Measurements from ENCODE around the gene TEX29.
A peak's percentile ranks its signal among the peaks of the same experiment; 100 is the strongest.

Gene TEX29

DNA sequence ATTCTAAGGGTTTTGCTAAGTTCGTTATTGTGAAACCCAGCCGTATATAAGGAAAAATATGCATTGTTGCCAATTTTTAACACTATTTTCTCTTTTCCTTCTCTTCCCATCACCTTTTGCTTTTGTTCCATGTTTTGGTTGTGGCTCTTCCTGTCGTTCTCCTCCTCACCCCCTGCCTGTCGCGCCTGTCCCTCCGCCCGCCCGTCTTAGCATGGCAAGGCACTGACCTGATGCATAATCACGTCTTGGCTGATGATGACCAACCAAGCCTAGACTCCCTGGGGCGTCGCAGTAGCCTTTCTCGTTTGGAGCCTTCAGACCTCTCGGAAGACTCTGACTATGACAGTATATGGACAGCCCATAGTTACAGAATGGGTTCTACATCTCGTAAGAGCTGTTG is 28.5 kb upstream of the TEX29 start:
- no peak for DNase-seq (ENCODE audit: low read depth)

DNA sequence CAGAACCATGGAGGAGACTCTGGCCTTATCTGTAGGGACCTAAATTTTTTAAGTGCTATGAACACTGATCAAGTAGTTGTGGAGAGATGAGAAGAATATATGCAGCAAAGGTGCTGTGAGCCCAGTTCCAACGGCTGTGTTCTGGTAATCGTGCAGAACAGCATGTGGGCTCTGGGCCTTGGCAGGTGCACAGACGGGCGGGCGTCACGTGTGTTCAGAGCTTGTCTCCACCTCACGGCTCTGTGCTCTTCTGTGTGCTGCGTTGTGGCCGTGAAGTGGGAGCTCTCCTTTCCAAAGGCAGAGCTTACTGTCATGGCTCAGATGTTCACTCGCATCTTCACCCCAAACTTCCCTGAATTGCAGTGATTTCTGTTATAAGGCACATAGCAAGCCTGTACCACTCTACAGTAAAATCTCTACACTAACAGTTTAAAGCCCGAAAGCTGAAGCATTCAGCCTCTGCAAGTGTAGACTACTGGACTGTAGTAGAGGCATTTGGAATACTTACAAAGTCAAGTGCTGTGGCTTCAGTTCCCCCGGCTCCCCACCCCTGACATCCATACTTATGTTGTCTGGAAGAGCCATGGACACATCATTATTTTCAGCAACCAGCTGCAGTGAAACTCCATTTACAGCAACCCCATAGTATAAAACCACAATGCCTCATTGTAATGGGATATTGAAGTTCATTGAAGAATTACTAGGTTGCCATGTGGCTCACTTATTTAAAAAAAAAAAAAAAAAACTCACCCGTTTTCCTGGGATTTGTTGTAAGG is 27.5 kb upstream of the TEX29 start:
- DNase-seq (ENCODE audit: low read depth): no peak

DNA sequence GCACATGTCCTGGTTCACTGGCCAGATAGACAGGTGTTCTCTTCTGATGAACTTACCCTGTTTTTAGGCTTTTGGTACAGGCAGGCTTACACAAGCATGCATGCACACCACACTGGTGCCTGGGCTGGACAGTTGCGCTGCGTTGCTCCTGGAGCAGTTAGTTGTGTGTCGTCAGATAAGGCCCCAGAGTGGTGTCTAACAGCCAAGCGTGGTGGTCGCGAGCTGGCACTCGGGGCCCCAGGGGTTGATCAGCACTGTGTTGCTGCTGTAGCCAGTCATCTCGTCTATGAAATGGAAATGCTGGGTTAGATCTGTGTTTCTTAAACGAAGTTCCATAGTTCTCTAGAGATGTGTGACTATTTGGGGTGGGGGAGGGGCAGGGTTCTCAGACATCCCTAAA is 24.6 kb upstream of the TEX29 start:
- DNase-seq (ENCODE audit: low read depth): no peak

DNA sequence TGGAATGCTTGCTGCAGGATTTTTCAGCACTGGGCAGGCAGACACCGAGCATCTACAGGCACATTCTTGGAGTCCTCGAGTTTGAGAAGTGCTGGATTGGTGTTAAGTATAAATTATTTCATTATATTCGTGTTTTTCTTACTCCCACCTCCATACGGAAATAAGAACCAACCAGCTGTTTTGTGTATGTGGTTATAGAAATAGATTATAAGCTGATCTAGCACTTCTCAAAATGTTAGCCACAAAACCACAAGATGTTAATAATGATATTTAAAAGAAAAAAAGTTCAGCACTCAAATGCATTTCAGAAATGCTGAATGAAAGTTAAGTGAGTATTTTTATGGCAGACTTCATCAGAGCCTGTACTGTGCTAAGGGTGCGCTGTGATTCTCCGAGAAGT is 24.0 kb upstream of the TEX29 start:
- no peak for DNase-seq (ENCODE audit: low read depth)

DNA sequence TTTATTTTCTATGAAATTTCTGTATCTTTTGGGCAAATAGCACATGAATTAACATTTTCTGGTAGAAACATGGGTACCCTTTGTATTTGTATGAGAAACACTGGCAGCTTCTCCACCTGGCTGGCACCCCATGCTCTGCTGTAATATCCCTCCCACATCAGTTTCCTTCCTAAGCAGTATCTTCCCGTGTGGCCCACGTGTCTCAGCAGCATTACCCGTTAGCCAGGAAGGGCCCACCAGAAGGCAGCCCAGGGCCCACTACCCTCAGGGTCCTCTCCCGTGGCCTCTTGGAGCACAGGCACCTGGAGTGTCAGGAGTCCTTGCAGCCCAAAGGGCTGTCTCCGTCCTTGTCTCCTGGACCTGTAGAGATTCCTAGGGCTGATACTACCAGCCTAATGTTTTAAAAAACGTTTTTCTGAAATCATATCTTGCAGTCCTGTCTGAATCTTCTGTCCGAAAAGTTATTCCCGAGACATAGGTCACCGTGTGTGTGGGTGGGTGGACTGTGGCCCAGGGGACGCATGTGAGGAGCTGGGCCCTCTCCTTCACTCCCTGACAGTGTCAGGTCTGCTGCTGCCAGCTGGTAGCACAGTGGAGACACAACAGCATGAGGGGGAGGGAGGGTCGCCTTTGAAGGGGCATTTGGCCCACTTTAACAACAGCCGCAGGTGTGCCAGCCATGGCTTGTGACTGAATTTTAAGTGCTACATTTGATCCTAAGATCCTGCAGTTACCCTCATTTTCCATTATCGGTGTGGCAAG is 22.0 kb upstream of the TEX29 start:
- DNase-seq (ENCODE audit: low read depth): no peak

DNA sequence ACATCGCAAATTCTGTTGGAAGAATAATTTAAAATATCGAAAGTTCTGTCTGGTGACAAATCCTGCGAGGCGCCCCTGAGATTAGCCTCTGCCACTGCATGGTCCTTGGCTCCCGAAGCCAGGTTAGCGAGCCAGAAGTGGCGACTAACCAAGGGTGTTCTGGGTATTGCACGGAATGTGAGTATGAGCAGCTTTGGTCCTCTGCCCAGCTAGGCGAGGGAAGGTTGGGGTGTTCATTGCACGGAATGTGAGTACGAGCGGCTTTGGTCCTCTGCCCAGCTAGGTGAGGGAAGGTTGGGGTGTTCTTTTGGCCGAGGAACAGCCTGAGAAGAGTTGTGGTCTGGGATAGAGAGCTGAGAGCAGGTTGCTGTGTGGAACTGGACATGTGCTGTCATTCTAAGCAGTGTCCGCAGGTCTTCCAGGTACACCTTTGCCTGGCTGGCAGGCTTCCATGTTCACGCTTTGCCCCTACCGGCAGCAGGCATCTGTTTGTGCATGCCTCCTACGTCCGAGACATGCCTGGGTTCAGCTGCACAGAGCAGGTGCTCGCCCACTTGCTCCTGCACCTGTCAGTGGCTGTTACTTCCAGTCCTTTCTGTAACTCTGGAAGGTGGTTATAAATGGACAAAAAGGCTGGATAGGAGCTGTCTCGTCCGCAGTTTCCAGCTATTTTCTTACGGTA is 18.3 kb upstream of the TEX29 start:
- DNase-seq (ENCODE audit: low read depth): no peak

DNA sequence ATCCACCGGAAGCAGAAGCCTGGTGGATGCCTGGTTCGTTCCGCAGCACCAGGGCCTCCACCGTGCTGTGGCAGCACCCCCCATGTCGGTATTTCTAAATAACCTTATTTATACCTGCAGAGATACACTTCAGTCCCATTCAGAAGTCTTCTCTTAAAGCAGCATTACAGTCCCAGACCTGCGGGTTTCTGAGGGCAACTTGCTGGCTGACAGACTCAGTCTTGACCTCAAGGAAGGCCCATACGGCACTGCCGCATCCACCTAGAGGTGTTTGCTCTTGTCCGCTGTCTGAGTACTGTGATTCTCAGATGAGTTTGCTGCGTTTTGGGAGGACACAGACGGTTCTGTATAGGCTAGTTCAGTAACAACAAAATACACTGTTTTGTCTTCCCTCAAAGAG is 16.9 kb upstream of the TEX29 start:
- no peak for DNase-seq (ENCODE audit: low read depth)

DNA sequence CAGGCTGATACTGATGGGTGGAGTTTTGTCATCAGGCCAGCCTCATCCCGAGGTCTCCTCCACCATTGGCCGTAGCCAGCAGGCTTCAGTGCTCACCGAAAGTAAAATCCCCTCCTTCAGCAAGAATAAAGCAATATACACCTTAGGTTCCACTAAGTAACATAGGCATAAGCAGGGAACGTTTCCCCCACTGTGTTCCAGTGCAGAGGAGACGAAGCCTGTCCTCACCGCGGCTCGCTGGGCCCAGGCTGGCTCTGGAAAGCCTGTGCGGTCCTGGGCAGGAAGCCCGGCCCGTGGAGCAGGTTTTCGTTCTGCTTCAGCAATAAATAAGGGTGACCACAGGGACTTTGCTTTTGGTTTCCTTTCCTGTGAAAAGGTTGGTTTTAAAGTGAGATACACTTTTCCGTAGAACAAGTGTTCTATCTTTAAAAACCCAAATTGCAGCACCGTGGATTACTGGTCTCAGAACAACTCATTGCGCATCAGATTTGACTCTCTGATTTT is 16.3 kb upstream of the TEX29 start:
- DNase-seq (ENCODE audit: low read depth): no peak

DNA sequence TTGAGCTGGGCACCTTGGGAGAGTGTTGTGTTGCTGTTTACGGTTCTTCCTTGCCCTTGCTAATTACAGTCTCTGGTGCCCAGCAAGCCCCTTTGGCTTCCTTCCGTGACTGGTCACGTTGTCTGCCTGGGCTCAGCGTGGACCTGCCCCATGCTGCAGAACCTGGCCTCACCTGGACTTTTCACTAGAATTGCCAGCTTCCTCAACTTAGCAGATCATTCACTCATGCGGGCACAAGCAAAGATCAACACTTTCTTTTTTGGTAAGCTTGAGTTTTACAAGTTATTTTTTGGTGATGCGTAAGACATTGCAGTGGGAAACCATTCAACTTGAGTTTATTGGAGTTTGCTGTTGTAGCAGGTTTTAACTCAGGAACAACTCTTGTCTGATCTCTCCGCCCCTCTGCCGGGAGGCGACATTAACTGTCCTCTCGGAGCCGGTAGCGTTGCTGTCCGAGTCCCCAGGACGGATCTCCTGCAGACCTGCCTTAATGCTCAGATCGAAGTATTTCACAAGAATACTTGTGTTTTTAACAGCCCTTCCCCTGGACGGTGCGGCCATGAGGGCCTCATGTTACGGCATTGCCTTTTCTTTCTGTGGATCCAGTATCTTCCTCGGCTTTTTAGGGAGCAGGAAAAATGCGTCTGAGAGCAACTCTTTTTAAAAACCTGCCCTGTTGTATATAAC is 15.7 kb upstream of the TEX29 start:
- DNase-seq (ENCODE audit: low read depth): no peak

DNA sequence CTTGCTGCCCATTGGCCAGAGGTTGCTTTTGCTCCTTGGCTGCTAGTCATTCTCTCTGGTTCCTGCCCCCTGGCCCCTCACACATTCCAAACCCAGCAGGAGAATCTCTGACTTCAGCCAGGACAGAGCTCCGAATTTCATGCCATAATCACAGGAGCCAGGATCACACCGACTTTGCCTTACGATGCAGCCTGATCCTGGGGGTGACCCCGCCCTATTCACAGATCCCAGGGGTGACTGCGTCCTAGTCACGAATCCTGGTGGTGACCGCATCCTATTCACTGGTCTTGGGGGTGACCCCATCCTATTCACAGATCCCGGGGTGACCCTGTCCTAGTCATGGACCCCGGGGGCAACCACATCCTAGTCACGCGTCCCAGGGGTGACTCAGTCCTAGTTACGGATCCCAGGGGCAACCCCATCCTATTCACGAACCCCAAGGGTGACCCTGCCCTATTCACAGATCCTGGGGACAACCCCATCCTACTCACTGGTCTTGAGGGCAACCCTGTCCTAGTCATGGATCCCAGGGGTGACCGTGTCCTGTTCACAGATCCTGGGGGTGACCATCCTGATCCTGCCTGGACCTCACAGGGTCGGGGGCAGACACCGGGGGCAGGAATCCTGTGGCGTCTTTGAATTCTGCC is 7.4 kb upstream of the TEX29 start:
- no peak for DNase-seq (ENCODE audit: low read depth)

DNA sequence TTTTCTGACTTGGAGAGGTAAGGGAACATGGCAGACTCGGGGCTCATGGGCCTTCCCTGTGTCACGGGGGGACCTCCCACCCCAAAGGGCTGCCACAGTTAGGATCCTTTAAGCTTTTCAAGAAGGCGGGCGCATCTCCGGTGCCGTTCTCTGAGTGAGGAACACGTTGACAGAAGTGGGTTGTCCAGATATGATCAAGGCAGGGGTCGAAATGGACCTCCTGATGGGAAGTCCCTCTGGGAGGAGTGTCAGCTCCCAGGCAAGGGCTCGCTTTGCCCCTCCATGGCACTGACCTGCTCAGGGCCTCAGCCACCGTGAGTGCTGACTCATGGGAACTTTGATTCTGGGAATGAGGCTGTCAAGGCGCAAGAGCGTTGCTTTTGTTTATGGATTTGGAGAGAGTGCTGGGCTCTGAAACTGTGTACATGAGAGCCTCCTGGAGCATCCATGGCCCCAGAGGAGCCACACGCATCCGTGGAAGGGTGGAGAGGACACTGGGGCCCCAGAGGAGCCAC is 6.5 kb upstream of the TEX29 start:
- no peak for DNase-seq (ENCODE audit: low read depth)

DNA sequence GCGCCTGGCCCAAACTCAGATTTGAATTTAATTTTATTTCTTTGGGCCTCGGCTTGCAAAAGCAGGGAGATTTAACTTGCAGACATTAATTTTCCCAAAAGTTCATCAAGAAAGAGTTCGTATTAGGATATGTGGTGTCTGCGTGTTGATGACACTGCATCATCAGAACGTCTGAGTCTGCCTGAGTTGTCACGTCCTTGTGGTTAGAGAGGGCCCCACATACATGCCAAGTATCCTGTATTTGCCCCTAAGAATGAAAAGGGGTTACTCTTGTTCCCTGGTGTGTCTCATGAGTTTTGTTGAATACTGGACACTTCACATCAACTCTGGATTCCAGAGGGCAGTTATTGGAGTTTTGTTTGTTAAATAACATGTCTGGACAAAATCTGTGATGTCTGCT is 5.6 kb upstream of the TEX29 start:
- DNase-seq (ENCODE audit: low read depth): no peak

DNA sequence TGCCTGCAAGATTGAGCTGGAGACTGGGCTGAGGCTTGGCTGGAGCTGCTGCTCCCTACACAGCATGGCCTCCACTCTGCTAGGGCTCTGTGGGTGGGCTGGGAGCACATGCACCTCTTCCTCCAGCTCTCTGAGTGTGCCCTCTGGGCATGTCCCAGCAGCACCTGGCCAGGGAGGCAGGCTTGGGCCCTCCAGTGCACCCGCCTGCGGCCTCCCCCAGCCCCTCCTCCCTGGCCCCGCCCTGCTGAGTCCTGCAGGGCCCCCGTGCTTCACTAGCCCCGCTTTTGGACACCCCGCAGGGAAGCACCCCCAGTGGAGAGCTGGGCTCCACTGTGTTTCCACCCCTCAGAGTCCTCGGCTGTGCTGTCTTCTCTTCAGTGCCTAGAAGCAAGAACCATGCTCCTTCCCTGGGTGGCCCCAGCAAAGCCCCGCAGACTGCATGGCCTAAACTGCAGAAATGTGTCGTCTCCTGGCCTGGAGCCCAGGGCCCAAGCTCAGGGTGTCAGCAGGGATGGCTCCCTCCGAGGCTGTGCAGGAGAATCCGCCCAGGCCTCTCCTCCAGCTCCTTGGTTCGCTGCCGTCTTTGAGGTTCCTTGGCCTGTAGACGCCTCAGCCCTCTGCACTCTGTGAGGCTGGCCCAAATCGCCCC is 5.0 kb upstream of the TEX29 start:
- no peak for DNase-seq (ENCODE audit: low read depth)

DNA sequence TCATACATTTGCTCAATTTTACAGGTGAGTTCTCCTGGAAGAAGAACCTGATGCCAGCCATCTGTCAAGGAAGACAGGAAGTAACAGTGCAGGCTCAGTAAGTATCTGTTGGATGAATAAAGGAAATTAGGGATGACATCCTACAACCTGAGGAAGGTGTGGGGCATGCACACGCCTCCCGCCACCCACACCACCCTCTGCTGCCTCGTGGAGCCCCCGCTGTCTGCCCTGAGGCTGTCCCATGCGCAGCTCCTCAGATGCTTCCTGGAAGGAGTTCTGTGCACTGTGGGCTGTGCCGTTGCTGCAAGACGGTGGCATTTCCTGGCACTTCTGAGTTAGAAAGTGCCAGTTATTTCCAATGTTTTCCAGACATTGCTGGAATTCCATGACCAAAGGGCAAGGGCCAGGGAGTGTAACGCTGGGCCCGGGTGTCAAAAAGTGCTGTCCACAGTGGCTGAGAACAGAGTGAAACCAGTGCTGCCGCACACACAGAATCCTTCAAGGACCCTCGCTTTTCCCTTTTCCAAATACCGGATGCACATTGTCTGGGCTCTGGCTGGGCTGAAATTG is 4.2 kb upstream of the TEX29 start:
- peak; percentile 29 for DNase-seq (ENCODE audit: low read depth)

DNA sequence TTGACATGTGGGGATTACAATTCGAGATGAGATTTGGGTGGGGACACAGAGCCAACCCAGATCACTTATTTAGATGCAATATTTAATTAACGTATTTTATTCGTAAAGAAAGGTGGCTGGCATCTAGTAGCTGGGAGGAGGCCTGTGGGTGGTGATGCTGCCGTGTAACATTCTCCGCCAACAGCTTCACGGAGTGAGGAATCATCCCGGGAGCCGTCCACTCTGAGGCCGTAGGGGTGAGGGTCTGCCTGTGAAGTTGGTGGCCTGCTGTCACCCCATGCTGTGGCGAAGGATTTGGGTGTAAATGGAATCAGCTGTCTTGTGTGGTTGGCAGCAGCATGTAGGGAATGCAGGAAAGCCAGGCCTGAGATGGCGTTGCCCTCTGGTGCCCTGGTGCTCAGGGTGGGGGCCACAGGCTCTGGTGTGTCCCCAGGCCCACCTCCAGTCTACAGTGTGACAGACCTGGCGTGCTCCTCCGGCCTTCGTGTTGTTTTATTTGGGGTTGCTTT is 3.3 kb upstream of the TEX29 start:
- DNase-seq (ENCODE audit: low read depth): no peak

DNA sequence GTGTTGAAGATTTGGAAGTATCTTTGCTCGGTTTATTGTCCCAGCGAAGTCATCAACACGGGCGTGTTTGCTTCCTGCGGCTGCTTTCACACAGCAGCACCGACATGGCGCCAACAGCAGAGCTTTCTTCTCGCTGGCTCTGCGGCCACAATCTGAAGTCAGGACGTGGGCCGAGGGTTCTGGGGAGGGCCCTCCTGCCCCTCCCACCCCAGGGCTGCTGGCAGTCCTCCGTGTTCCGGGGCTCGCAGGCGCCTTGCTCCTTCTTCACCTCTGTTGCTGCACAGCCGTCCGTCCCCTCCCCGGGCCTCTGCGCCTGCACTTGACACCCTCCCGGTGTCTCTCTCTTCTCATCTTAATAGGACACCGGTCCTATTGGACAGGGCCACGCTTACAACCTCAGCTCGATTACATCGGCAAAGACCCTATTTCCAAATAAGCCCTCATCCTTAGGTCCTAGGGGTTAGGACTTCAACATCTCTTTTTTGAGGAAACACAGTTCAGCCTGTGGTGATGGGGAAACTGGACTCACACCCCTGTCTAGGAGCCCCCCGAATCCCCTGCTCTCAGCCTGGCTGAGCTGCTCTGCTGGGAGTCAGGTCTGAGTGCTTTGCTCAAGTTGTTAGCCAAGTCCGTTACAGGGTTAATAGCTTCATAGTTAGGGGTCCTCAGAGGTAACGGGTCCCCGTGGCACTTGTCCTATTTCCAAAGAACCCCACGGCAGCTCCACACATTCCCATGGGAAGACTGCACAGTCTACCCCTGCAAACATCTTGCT is 2.7 kb upstream of the TEX29 start:
- DNase-seq (ENCODE audit: low read depth): no peak

DNA sequence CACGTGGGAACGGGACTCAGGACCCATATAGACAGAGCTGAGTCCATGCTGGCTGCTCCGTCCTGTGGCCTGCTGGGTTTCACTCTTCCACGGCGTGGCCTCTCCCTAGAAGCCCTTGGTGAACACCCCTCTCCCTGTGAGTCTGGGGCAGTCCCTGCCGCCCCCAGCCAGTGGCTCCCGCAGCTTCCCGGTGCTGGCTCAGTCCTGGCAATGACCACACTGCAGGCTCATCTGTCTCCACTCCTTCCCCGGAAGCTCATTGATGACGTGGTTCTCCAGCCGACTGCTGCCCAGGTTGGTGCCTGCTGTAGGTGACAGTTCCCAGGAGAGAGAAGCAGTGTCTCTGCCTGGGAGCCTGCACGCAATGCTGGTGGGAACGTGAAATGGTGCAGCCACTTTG is 2.1 kb upstream of the TEX29 start:
- no peak for DNase-seq (ENCODE audit: low read depth)

DNA sequence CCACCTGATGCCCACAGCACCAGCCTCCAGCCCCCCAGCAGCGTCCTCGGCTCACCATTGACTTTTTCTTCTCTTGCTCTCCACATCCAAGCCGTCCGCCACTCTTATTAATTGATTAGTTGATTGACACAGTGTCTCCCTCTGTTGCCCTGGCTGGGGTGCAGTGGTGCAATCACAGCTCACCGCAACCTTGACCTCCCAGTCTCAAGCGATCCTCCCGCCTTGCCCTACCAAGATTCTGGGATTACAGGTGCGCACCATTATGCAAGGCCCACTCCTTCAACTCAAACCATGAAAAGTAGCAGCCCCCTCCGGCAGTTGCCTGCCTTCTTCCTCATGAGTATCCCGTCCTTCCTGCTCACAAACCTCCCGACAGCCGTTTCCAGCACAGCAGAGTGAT is 921 bp upstream of the TEX29 start:
- DNase-seq (ENCODE audit: low read depth): no peak

DNA sequence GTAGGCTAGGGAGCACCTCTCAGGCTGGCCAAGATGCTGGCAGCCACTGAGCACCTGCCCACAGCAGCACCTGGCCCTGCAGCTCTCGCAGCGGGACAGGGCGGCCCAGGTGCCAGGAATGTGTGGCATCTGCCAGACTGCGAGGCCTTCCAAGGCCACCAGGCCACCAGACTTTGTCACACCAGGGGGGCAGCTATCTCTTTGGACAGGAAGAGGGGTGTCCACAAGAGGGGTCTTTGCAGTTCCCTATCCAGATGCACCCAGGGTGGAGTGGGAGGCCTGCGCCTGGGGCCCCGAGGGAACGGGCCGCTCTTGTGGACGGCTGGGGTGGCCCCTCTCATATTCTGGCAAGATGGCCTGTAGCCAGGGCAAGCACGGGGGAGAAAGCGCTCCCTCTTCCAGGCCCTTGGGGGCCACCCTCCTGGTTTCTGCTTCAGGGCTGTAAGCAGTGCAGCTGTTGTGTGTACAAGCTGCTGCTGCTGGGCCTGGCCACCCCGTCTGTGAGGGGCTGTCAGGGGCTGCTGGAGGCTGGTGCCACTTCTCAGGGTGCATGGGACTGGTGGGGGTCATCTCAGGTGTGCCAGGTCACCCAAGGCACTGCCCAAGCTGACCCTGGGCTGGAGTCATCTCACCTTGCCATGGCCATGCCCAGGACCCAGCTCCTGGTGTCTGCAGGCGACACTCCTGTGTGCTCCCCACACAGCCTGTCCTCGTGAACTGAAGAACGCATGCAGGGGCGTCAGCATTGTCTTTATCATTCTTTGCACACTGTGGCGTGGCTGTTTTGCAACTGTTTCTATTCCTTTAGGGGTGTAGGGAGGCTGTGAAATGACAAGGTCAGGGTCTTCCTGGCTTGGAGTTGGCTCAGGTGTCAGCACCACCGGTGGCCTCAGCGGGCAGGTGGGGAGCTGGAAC is 1.8 kb downstream of the TEX29 start:
- no peak for DNase-seq (ENCODE audit: low read depth)
